D721Med (cell line): ENCODE measurements around the gene ABCB11.

Source experiments
- DNase-seq: peaks from one replicate; pipeline ENCODE4 v3.0.0; 2011; ENCODE audit warnings: low spot score; ENCODE audit not compliant: insufficient read length
- FAIRE-seq: peaks from 2 replicates; lab custom pipeline; 2011; peaks lifted over from hg19 to GRCh38; lab: Jason Lieb, UNC
- TF ChIP-seq, protein P1 (sequence below): IDR thresholded peaks from 2 replicates; pipeline ENCODE4 v1.5.1; 2012; ENCODE audit warnings: mild to moderate bottlenecking, control low read depth; ENCODE audit not compliant: insufficient read depth; ENCODE audit errors: missing control alignments

Gene ABCB11

GRCh38 chr2:169050476-169051240, 19.5 kb upstream of the ABCB11 start:
- FAIRE-seq (no peak), DNase-seq (no peak)
- TF ChIP-seq, protein P1, sequence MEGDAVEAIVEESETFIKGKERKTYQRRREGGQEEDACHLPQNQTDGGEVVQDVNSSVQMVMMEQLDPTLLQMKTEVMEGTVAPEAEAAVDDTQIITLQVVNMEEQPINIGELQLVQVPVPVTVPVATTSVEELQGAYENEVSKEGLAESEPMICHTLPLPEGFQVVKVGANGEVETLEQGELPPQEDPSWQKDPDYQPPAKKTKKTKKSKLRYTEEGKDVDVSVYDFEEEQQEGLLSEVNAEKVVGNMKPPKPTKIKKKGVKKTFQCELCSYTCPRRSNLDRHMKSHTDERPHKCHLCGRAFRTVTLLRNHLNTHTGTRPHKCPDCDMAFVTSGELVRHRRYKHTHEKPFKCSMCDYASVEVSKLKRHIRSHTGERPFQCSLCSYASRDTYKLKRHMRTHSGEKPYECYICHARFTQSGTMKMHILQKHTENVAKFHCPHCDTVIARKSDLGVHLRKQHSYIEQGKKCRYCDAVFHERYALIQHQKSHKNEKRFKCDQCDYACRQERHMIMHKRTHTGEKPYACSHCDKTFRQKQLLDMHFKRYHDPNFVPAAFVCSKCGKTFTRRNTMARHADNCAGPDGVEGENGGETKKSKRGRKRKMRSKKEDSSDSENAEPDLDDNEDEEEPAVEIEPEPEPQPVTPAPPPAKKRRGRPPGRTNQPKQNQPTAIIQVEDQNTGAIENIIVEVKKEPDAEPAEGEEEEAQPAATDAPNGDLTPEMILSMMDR = no peak

- TF ChIP-seq, protein P1 = no peak
- DNase-seq (no peak), FAIRE-seq (no peak)
Measured at GRCh38 chr2:169049142-169049541, 18.0 kb upstream of the ABCB11 start.

DNA sequence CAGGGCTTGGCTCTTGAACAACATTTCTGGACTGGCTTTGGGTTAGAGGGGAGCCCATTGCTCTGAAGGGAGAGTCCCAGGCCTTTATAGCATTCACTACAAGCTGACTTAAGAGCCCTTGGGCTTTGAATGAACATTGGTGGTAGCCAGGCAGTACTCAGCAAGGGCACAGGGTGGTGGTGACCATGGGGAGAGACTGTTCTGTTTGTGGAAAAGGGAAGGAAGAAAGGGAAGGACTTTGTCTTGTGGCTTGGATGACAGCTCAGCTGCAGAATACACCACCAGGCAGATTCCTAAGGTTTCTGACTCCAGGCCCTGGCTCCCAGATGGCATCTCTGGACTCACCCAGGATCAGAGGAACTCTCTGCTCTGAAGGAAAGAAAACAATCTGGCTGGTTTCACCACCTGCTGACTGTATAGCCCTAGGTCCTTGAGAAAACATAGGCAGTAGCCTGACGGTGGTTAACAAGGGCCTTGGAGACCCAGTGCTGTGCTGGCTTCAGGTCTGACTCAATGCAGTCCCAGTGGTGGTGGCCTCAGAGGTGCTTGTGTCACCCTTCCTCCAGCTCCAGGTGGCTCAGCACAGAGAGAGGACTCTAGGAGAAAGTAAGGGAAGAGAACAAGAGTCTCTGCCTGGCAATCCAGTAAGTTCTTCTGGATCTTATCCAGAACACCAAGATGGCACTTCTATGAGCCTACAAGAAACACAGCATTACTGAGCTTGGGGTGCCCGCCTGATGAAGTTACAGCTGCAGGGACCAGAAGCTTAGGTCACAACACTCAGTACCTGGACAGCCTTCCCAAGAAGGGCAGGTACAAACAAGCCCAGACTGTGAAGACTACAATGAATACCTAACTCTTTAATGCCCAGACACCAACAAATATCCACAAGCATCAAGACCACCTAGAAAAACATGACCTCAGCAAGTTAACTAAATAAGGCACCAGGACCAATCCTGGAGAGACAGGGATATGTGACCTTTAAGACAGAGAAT, 16.4 kb upstream of the ABCB11 start:
- TF ChIP-seq, protein P1 = no peak
- FAIRE-seq = no peak
- no peak for DNase-seq

- TF ChIP-seq, protein P1 = no peak
- FAIRE-seq (no peak), DNase-seq (no peak)
Measured at GRCh38 chr2:169046440-169047151, 15.5 kb upstream of the ABCB11 start.

GRCh38 chr2:169042856-169043255, 11.7 kb upstream of the ABCB11 start:
- FAIRE-seq = no peak
- no peak for DNase-seq

GRCh38 chr2:169041594-169041993, 10.5 kb upstream of the ABCB11 start:
- DNase-seq (no peak), FAIRE-seq (no peak)
- TF ChIP-seq, protein P1 = no peak

More at GRCh38 chr2:169042856-169043255, 11.7 kb upstream of the ABCB11 start:
- TF ChIP-seq, protein P1 = no peak
